GM12878 (cell line): ENCODE measurements around the gene FAM3B.
A peak's percentile ranks its signal among the peaks of the same experiment; 100 is the strongest.

Experiments used
- CEBPB ChIP-seq, 2 experiments: fragments of 150-350 bp in 1 of 2; IDR thresholded peaks; 2 replicates each; pipeline ENCODE4 v1.6.1; 2012 to 2014; ENCODE audit warnings: low read depth in 2 of 2, low read length in 2 of 2, borderline replicate concordance in 1 of 2, inconsistent platforms in 1 of 2
- CREM ChIP-seq: IDR thresholded peaks from 2 replicates; pipeline ENCODE4 v1.6.1; 2014; ENCODE audit warnings: antibody characterized with exemption, low read depth
- EZH2 ChIP-seq: IDR thresholded peaks from 2 replicates; pipeline ENCODE4 v1.6.1; 2012; ENCODE audit warnings: low read depth, mild to moderate bottlenecking, control low read depth, inconsistent platforms, low read length, borderline replicate concordance; ENCODE audit not compliant: control insufficient read depth
- HDAC2 ChIP-seq: fragments of 200-600 bp; sonication (generic); IDR thresholded peaks from 2 replicates; pipeline ENCODE4 v1.6.1; 2017
- MTA3 ChIP-seq: IDR thresholded peaks from 2 replicates; pipeline ENCODE4 v1.6.1; 2012; ENCODE audit warnings: low read length, inconsistent platforms, borderline replicate concordance
- PBX3 ChIP-seq: IDR thresholded peaks from 2 replicates; pipeline ENCODE4 v1.6.1; 2011; ENCODE audit warnings: mild to moderate bottlenecking, low read depth, low read length, moderate library complexity; ENCODE audit not compliant: insufficient replicate concordance
- POLR2AphosphoS5 ChIP-seq: IDR thresholded peaks from 2 replicates; pipeline ENCODE4 v1.6.1; 2011; ENCODE audit warnings: mild to moderate bottlenecking, low read length, inconsistent platforms
- SIN3A ChIP-seq: IDR thresholded peaks from 2 replicates; pipeline ENCODE4 v1.6.1; 2012; ENCODE audit warnings: low read depth, low read length, improper control_type of control experiment
- SRF ChIP-seq, 2 experiments: IDR thresholded peaks; 2 replicates each; pipeline ENCODE4 v1.6.1; 2011; ENCODE audit warnings: low read depth in 2 of 2, low read length in 2 of 2, mild to moderate bottlenecking in 1 of 2, moderate library complexity in 1 of 2
- STAT1 ChIP-seq: fragments of 450-650 bp; conservative IDR thresholded peaks from 2 replicates; pipeline ENCODE4 v1.6.1; 2014; ENCODE audit warnings: antibody characterized with exemption, mild to moderate bottlenecking
- TF ChIP-seq, protein P1 (sequence below), 3 experiments: IDR thresholded peaks in 2 of 3; conservative IDR thresholded peaks in 1 of 3; 2 replicates each; pipeline ENCODE4 v1.5.1; 2011; ENCODE audit warnings: low read depth in 3 of 3, low read length in 3 of 3, mild to moderate bottlenecking in 3 of 3, control low read depth in 2 of 3, moderate library complexity in 2 of 3, inconsistent platforms in 1 of 3, mixed read lengths in 1 of 3; ENCODE audit not compliant: control insufficient read depth in 2 of 3, insufficient read depth in 1 of 3; ENCODE audit errors: extremely low read depth in 1 of 3

DNA sequence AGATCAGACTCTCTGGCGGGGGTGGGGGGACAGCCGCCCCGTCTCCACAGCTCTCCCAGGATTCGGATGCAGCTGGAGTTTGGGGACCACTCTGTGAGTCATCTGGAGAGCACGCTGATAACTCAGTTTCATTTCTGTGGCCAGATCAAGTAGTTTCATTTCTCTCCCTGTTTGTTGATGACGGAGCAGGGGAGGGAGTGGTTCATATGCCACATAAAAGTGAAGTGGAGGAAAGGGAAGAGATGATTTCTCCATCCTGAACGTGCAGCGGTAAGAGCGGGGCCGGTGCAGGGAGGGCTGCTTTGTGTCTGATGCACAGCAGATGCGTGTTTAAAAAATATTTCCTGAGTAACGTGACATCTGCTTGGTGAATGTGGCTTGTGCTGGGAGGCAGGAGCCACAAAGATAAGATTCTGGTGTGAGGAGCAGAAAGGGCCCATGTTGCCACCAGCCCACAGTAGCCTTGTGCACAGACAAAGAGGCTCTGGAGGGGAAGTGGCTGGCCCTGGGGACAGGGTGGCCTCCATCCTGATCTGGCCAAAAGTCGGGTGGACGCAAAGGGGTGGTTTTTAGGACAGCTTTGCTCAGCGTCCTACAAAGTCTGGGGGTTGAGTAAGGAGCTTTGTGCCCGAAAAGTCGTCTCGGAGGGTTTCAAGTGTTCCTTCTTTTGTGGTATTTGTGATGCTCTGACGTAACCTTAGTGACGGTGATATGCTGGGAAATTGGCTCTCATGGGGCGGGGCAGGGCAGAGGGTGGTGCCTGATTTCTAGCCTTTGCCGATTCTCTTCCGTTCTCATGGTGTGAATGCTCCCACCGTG is 45.4 kb downstream of the FAM3B start, which contains the start of gene MX2:
- TF ChIP-seq STAT1 (peak; percentile 95), PBX3 (peak; percentile 4), CEBPB (IDR thresholded peaks at IDR 0.05; ENCODE audit: borderline replicate concordance in 1 of 2, low read depth in 2 of 2, low read length in 2 of 2) (no peak), MTA3 (no peak), EZH2 (no peak), POLR2AphosphoS5 (peak; percentile 98), SIN3A (no peak), SRF (IDR thresholded peaks at IDR 0.05; ENCODE audit: low read depth in 2 of 2, low read length in 2 of 2) (0 out of 4 replicates have a peak, but pooled peaks of 1 of the 2 experiments have one; percentile 38), CREM (peak; percentile 90), HDAC2 (no peak)
- TF ChIP-seq, protein P1, sequence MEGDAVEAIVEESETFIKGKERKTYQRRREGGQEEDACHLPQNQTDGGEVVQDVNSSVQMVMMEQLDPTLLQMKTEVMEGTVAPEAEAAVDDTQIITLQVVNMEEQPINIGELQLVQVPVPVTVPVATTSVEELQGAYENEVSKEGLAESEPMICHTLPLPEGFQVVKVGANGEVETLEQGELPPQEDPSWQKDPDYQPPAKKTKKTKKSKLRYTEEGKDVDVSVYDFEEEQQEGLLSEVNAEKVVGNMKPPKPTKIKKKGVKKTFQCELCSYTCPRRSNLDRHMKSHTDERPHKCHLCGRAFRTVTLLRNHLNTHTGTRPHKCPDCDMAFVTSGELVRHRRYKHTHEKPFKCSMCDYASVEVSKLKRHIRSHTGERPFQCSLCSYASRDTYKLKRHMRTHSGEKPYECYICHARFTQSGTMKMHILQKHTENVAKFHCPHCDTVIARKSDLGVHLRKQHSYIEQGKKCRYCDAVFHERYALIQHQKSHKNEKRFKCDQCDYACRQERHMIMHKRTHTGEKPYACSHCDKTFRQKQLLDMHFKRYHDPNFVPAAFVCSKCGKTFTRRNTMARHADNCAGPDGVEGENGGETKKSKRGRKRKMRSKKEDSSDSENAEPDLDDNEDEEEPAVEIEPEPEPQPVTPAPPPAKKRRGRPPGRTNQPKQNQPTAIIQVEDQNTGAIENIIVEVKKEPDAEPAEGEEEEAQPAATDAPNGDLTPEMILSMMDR (IDR thresholded peaks at IDR 0.05 in 2 of 3, conservative IDR thresholded peaks at IDR 0.05 in 1 of 3; ENCODE audit: control insufficient read depth in 2 of 3, extremely low read depth in 1 of 3, insufficient read depth in 1 of 3, low read depth in 3 of 3, low read length in 3 of 3), result no peak
